GM23338 (cell line): Measurements from ENCODE around the gene FAM120AOS.

Experiments
- EZH2 ChIP-seq: fragments of 200-600 bp; sonication (generic); IDR thresholded peaks from one replicate; pipeline ENCODE4 v1.8.0; 2017; ENCODE audit warnings: antibody characterized with exemption, mild to moderate bottlenecking, low read depth; ENCODE audit not compliant: unreplicated experiment
- EZH2phosphoT487 ChIP-seq: fragments of 200-600 bp; sonication (generic); IDR thresholded peaks from one replicate; pipeline ENCODE4 v1.8.1; 2018; ENCODE audit warnings: antibody characterized with exemption; ENCODE audit not compliant: unreplicated experiment
- NANOG ChIP-seq: IDR thresholded peaks from 2 replicates; pipeline ENCODE4 v1.6.1; 2016; ENCODE audit warnings: antibody characterized with exemption, borderline replicate concordance
- POLR2AphosphoS5 ChIP-seq: IDR thresholded peaks from 2 replicates; pipeline ENCODE4 v1.6.1; 2016; ENCODE audit warnings: antibody characterized with exemption, low read depth
- TF ChIP-seq, protein P1 (sequence below): IDR thresholded peaks from one replicate; pipeline ENCODE4 v1.6.1; 2018; ENCODE audit warnings: antibody characterized with exemption; ENCODE audit not compliant: unreplicated experiment
- TF ChIP-seq, protein P2 (sequence below), 2 experiments: fragments of 200-600 bp in 1 of 2; sonication (generic) in 1 of 2; conservative IDR thresholded peaks; 2 replicates each; pipeline versions ENCODE4 v1.5.1 to v1.6.1; 2016 to 2017; ENCODE audit warnings: antibody characterized with exemption in 2 of 2, low read depth in 2 of 2, mild to moderate bottlenecking in 2 of 2, moderate library complexity in 1 of 2

DNA sequence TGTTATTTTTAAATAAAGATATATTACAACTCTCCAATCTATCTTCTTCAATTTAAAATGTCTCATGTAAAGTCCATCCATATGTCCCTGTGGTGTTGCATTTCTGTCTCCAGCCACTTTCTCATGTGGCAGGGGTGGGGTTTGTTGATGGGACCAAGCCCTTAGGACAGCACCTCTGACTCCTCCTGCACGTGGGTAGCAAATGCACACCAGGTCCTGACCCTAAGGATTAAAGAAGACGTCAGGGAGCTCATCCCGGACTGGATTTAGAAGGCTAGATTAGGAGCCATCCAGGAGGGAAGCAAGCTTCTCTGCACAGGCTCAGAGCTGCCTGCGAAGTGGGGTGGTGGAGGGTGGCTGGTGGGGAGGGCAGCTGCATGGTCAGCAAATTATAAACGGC is 38.9 kb upstream of the FAM120AOS start:
- no peak for TF ChIP-seq EZH2
- TF ChIP-seq POLR2AphosphoS5 = no peak
- TF ChIP-seq EZH2phosphoT487 = no peak
- TF ChIP-seq, protein P1, sequence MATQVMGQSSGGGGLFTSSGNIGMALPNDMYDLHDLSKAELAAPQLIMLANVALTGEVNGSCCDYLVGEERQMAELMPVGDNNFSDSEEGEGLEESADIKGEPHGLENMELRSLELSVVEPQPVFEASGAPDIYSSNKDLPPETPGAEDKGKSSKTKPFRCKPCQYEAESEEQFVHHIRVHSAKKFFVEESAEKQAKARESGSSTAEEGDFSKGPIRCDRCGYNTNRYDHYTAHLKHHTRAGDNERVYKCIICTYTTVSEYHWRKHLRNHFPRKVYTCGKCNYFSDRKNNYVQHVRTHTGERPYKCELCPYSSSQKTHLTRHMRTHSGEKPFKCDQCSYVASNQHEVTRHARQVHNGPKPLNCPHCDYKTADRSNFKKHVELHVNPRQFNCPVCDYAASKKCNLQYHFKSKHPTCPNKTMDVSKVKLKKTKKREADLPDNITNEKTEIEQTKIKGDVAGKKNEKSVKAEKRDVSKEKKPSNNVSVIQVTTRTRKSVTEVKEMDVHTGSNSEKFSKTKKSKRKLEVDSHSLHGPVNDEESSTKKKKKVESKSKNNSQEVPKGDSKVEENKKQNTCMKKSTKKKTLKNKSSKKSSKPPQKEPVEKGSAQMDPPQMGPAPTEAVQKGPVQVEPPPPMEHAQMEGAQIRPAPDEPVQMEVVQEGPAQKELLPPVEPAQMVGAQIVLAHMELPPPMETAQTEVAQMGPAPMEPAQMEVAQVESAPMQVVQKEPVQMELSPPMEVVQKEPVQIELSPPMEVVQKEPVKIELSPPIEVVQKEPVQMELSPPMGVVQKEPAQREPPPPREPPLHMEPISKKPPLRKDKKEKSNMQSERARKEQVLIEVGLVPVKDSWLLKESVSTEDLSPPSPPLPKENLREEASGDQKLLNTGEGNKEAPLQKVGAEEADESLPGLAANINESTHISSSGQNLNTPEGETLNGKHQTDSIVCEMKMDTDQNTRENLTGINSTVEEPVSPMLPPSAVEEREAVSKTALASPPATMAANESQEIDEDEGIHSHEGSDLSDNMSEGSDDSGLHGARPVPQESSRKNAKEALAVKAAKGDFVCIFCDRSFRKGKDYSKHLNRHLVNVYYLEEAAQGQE = no peak
- TF ChIP-seq, protein P2, sequence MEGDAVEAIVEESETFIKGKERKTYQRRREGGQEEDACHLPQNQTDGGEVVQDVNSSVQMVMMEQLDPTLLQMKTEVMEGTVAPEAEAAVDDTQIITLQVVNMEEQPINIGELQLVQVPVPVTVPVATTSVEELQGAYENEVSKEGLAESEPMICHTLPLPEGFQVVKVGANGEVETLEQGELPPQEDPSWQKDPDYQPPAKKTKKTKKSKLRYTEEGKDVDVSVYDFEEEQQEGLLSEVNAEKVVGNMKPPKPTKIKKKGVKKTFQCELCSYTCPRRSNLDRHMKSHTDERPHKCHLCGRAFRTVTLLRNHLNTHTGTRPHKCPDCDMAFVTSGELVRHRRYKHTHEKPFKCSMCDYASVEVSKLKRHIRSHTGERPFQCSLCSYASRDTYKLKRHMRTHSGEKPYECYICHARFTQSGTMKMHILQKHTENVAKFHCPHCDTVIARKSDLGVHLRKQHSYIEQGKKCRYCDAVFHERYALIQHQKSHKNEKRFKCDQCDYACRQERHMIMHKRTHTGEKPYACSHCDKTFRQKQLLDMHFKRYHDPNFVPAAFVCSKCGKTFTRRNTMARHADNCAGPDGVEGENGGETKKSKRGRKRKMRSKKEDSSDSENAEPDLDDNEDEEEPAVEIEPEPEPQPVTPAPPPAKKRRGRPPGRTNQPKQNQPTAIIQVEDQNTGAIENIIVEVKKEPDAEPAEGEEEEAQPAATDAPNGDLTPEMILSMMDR (conservative IDR thresholded peaks at IDR 0.05; ENCODE audit: low read depth in 2 of 2) = no peak
- no peak for TF ChIP-seq NANOG
